Parathyroid adenoma (tissue), 2 donors: ENCODE data around the gene CHN1.

ENCODE experiments used
- H2AFZ ChIP-seq: fragments of 300-600 bp; sonication (generic); one replicate; pipeline ENCODE4 v1.7.0; 2017; ENCODE audit warnings: antibody characterized with exemption, mild to moderate bottlenecking
- H3K27ac ChIP-seq: fragments of 300-600 bp; sonication (generic); one replicate; pipeline ENCODE4 v1.7.0; 2017
- H3K27me3 ChIP-seq: fragments of 300-600 bp; sonication (generic); one replicate; pipeline ENCODE4 v1.7.0; 2017; ENCODE audit warnings: low read length; ENCODE audit not compliant: control insufficient read depth, insufficient read depth
- H3K36me3 ChIP-seq: fragments of 300-600 bp; sonication (generic); one replicate; pipeline ENCODE4 v1.7.0; 2017; ENCODE audit warnings: low read length; ENCODE audit not compliant: control insufficient read depth, insufficient read depth
- H3K4me1 ChIP-seq: fragments of 300-600 bp; sonication (generic); one replicate; pipeline ENCODE4 v1.7.0; 2017; ENCODE audit warnings: control low read depth
- H3K4me2 ChIP-seq: fragments of 300-600 bp; sonication (generic); one replicate; pipeline ENCODE4 v1.7.0; 2017; ENCODE audit warnings: low read length
- H3K4me3 ChIP-seq: fragments of 300-600 bp; sonication (generic); one replicate; pipeline ENCODE4 v1.7.0; 2017; ENCODE audit warnings: low read depth, low read length
- H3K79me2 ChIP-seq: fragments of 300-600 bp; sonication (generic); one replicate; pipeline ENCODE4 v1.7.0; 2017; ENCODE audit warnings: control low read depth
- H3K9ac ChIP-seq: fragments of 300-600 bp; sonication (generic); one replicate; pipeline ENCODE4 v1.7.0; 2017; ENCODE audit warnings: mild to moderate bottlenecking
- H3K9me3 ChIP-seq: fragments of 300-600 bp; sonication (generic); one replicate; pipeline ENCODE4 v1.7.0; 2017; ENCODE audit warnings: low read length; ENCODE audit not compliant: control insufficient read depth
- CTCF ChIP-seq: fragments of 300-600 bp; sonication (generic); IDR thresholded peaks from one replicate; pipeline ENCODE4 v1.7.0; 2017; ENCODE audit warnings: antibody characterized with exemption, mild to moderate bottlenecking
- donor health status: primary hyperparathyroidism.

CHN1 gene

DNA sequence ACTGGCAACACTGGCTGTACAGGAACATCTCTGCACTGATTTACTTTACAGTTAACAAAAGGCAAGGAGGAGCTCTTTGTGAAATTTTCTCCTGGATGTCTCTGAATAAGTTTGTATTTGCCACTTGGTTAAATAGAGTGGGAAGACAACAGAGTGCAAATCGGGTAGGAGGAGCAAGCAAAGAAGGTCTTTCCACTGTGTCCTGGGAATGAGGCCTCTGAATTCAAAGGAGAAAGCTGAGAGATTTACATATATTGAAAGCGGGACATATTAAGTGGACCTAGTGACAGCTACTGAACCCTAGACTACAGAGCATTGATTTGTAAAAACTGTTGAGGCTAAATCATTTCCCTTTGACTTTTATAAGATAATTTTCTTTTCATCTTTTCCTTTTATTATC lies 123.5 kb downstream of the CHN1 start:
- no peaks in the 10 kb centered on the region for H3K9me3 ChIP-seq
- no peaks in the 10 kb centered on the region for H3K27me3 ChIP-seq
- peaks cover 7% of the 10 kb centered on the region for H3K79me2 ChIP-seq
- no peak overlapping the region for H3K4me3 ChIP-seq
- no peak for TF ChIP-seq CTCF
- no peak overlapping the region for H3K9ac ChIP-seq
- peaks cover 13% of the 10 kb centered on the region for H3K4me1 ChIP-seq
- no peak overlapping the region for H3K4me2 ChIP-seq
- H3K36me3 ChIP-seq: no peaks in the 10 kb centered on the region
- H3K27ac ChIP-seq: peak overlapping the region; percentile 53
- peak overlapping the region; percentile 61 for H2AFZ ChIP-seq

DNA sequence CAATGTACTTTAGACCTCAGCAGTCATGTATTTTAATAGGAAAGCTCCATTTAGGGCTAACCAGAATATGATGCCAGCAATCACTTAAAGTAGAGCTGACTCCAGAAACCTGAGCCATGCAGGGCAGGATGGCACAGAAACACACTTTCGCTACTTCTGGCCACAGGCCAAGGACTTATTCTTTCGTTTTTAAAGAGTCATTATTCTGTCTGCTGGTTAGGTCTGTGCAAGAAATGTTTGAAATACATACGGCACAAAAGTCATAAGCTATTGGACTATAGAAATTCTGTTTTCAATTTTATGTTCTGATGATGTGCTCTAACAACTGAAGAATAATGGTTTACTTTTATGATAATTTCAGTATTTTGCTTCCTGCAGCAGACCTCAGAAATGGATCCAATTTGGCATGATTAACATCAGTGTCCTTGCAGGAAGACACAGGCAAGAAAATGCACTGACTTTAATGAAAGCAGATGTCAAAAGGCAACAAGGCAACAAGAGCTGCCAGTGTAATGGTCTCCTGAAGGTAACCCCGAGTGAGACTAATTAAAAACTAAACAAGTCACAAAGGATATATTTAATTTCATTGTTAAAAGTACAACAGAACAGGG lies 126.5 kb downstream of the CHN1 start:
- H3K27me3 ChIP-seq: no peaks in the 10 kb centered on the region
- peak overlapping the region; percentile 24 for H3K4me3 ChIP-seq
- H3K4me1 ChIP-seq: peaks cover 14% of the 10 kb centered on the region
- no peak overlapping the region for H3K9ac ChIP-seq
- no peaks in the 10 kb centered on the region for H3K9me3 ChIP-seq
- TF ChIP-seq CTCF: no peak
- no peaks in the 10 kb centered on the region for H3K36me3 ChIP-seq
- no peak overlapping the region for H3K27ac ChIP-seq
- H3K4me2 ChIP-seq: peak overlapping the region; percentile 53
- no peak overlapping the region for H2AFZ ChIP-seq
- H3K79me2 ChIP-seq: peaks cover 19% of the 10 kb centered on the region

DNA sequence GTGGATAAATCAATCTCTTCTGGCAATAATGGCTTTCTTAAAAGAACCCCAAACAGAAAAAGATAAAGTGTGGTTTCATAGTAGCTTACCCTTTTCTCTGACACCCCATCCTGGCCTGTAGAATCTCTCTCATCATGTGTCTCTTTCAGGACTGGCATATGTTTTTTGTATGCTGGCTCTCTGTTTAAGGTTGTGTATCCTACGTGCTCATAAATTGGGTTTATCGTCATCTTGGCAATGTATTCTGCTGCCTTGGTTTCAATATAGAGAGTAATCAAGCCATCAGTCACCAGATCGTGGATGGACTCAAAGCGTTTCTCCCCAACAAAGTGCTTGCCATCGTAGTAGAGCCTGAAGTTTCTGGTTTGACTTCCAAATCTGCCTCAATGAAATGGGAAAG lies 127.4 kb downstream of the CHN1 start:
- no peak for TF ChIP-seq CTCF
- no peak overlapping the region for H3K27ac ChIP-seq

DNA sequence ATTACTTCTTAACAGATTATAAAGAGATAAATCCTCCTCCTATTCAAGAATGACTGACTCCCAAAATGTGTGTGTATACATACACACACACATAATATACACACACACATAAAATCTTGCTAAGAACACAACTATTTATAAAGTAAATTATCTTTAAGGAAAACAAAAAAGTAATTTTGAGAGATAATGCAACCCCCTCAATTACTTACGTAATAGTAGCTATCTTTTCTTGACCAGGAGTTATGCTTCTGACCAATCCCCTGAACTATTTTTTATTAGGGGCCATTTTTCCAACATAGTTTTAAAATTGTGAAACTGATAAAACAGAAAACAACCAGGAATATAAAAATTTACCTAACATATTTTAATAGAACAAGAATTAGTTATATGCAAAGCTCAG lies 127.9 kb downstream of the CHN1 start:
- Histone ChIP-seq H3K79me2 (peaks cover 18% of the 10 kb centered on the region), H3K9ac (no peak overlapping the region), H3K4me1 (peaks cover 19% of the 10 kb centered on the region), H3K27ac (no peak overlapping the region), H3K9me3 (no peaks in the 10 kb centered on the region), H3K36me3 (no peaks in the 10 kb centered on the region), H3K27me3 (no peaks in the 10 kb centered on the region), H3K4me3 (no peak overlapping the region), H2AFZ (no peak overlapping the region), H3K4me2 (no peak overlapping the region)
- no peak for TF ChIP-seq CTCF

More for the DNA sequence above, 127.4 kb downstream of the CHN1 start:
- Histone ChIP-seq H3K79me2 (peaks cover 18% of the 10 kb centered on the region), H3K9me3 (no peaks in the 10 kb centered on the region), H3K4me1 (peaks cover 21% of the 10 kb centered on the region), H3K4me2 (no peak overlapping the region), H3K27me3 (no peaks in the 10 kb centered on the region), H3K4me3 (no peak overlapping the region), H3K9ac (no peak overlapping the region), H2AFZ (no peak overlapping the region), H3K36me3 (no peaks in the 10 kb centered on the region)

- Histone ChIP-seq H3K79me2 (peaks cover 18% of the 10 kb centered on the region), H2AFZ (no peak overlapping the region), H3K27me3 (no peaks in the 10 kb centered on the region), H3K4me1 (peaks cover 11% of the 10 kb centered on the region), H3K9ac (no peak overlapping the region), H3K36me3 (no peaks in the 10 kb centered on the region), H3K9me3 (no peaks in the 10 kb centered on the region), H3K27ac (no peak overlapping the region), H3K4me3 (no peak overlapping the region), H3K4me2 (no peak overlapping the region)
- TF ChIP-seq CTCF: no peak
Measured at GRCh38 chr2:174874085-174874484, 131.1 kb downstream of the CHN1 start.
